HCT116 (cell line): Measurements from ENCODE around the gene YLPM1. TPM values are rescaled to one million over a fixed set of nuclear protein-coding genes. Genes with fewer than 3 reads are reported as not detected.

ENCODE experiments used
- ATAC-seq: fragments of 200-7000 bp; cut with Tn5 transposase; 2 replicates; pipeline ENCODE4 v1.9.1; 2020; ENCODE audit warnings: mild to moderate bottlenecking, moderate library complexity
- BruUV-seq: library from RNA; stranded (reverse); fragments of 400-500 nt; replicated peaks from 2 replicates; lab custom pipeline; 2021; lab: Mats Ljungman, UMichigan
- CTCF ChIA-PET: fragments of 300-600 bp; sonication (Branson Sonifier 250); formaldehyde crosslinking; loops from one replicate; lab custom pipeline; 2021; ENCODE audit warnings: antibody characterized with exemption; lab: Charles Lee
- POLR2A ChIA-PET: fragments of 300-600, 350-600 bp; sonication (Branson Sonifier 250); formaldehyde crosslinking; loops from one replicate; lab custom pipeline; 2021; ENCODE audit warnings: antibody characterized with exemption; lab: Charles Lee
- RAD21 ChIA-PET, 2 experiments: fragments of 300-600 bp; sonication (Branson Sonifier 250); formaldehyde crosslinking; loops; one replicate each; lab custom pipeline; 2023; ENCODE audit warnings: low total read pairs in 2 of 2; ENCODE audit not compliant: uncharacterized antibody in 2 of 2, unreplicated experiment in 2 of 2, low non-redundant PET in 1 of 2; lab: Charles Lee
- DNase-seq: peaks from one replicate; pipeline ENCODE4 v3.0.0-alpha.2; 2010; ENCODE audit warnings: low read depth, low spot score
- H2AFZ ChIP-seq: fragments of 200-600 bp; shearing (Covaris generic), sonication (generic); 2 replicates; pipeline ENCODE4 v1.6.1; 2017; ENCODE audit warnings: low read depth, mixed run types, mixed read lengths, antibody characterized with exemption, low read length; ENCODE audit not compliant: poor library complexity, severe bottlenecking
- H3K27ac ChIP-seq: 2 replicates; pipeline ENCODE4 v1.5.1; 2012; ENCODE audit warnings: low read depth, low read length
- H3K27me3 ChIP-seq: fragments of 200-600 bp; sonication (generic); 2 replicates; pipeline ENCODE4 v1.6.1; 2016; ENCODE audit warnings: mixed run types, low read length, mixed read lengths; ENCODE audit not compliant: insufficient read depth
- H3K36me3 ChIP-seq, 2 experiments: fragments of 200-500 bp in 1 of 2; fragments of 200-600 bp in 1 of 2; sonication (Bioruptor generic) in 1 of 2; sonication (generic) in 1 of 2; 2 replicates each; pipeline versions ENCODE4 v1.5.1 to v1.6.1; 2014 to 2016; ENCODE audit warnings: low read length in 2 of 2, inconsistent platforms in 1 of 2, mixed read lengths in 1 of 2, mixed run types in 1 of 2; ENCODE audit not compliant: insufficient read depth in 2 of 2, control insufficient read depth in 1 of 2
- H3K4me1 ChIP-seq, 2 experiments: fragments of 200-600 bp in 1 of 2; sonication (generic) in 1 of 2; 2 replicates each; pipeline versions ENCODE4 v1.5.1 to v1.6.1; 2012 to 2017; ENCODE audit warnings: low read length in 2 of 2, inconsistent platforms in 1 of 2, mild to moderate bottlenecking in 1 of 2, mixed read lengths in 1 of 2, mixed run types in 1 of 2, moderate library complexity in 1 of 2; ENCODE audit not compliant: insufficient read depth in 2 of 2, control insufficient read depth in 1 of 2
- H3K4me2 ChIP-seq: fragments of 200-600 bp; sonication (generic); 2 replicates; pipeline ENCODE4 v1.6.1; 2017; ENCODE audit warnings: mixed run types, low read length, mixed read lengths
- H3K4me3 ChIP-seq, 2 experiments: fragments of 200-600 bp in 1 of 2; sonication (generic) in 1 of 2; replicated peaks in 1 of 2; 2 replicates each; pipeline ENCODE4 v1.5.1; 2011 to 2016; ENCODE audit warnings: low read length in 2 of 2, control low read depth in 1 of 2, low read depth in 1 of 2, mild to moderate bottlenecking in 1 of 2, mixed read lengths in 1 of 2, mixed run types in 1 of 2
- H3K79me2 ChIP-seq: fragments of 200-600 bp; sonication (generic); 2 replicates; pipeline ENCODE4 v1.6.1; 2017; ENCODE audit warnings: mild to moderate bottlenecking, mixed run types, low read length, moderate library complexity, mixed read lengths; ENCODE audit not compliant: insufficient read depth
- H3K9ac ChIP-seq: fragments of 200-600 bp; sonication (generic); 2 replicates; pipeline ENCODE4 v1.6.1; 2016; ENCODE audit warnings: low read length, mixed read lengths
- H3K9me2 ChIP-seq: fragments of 200-600 bp; sonication (generic), shearing (Covaris generic); 2 replicates; pipeline ENCODE4 v1.6.1; 2017; ENCODE audit warnings: mixed run types, mild to moderate bottlenecking, moderate library complexity; ENCODE audit not compliant: insufficient read depth
- H3K9me3 ChIP-seq, 2 experiments: fragments of 200-500 bp in 1 of 2; fragments of 200-600 bp in 1 of 2; sonication (Bioruptor generic) in 1 of 2; sonication (generic) in 1 of 2; 2 replicates each; pipeline ENCODE4 v1.6.1; 2014 to 2017; ENCODE audit warnings: low read length in 2 of 2, mixed read lengths in 2 of 2, inconsistent platforms in 1 of 2, low read depth in 1 of 2, mild to moderate bottlenecking in 1 of 2, mixed run types in 1 of 2, moderate library complexity in 1 of 2; ENCODE audit not compliant: control insufficient read depth in 1 of 2, insufficient read depth in 1 of 2
- H4K20me1 ChIP-seq: fragments of 200-600 bp; sonication (generic), shearing (Covaris generic); 2 replicates; pipeline ENCODE4 v1.6.1; 2017; ENCODE audit warnings: mixed run types, mild to moderate bottlenecking, moderate library complexity; ENCODE audit not compliant: insufficient read depth
- CBX3 ChIP-seq: IDR thresholded peaks from 2 replicates; pipeline ENCODE4 v1.6.1; 2012; ENCODE audit warnings: low read depth
- CEBPB ChIP-seq: IDR thresholded peaks from 2 replicates; pipeline ENCODE4 v1.6.1; 2012; ENCODE audit warnings: low read depth
- EGR1 ChIP-seq: IDR thresholded peaks from 2 replicates; pipeline ENCODE4 v1.6.1; 2012; ENCODE audit warnings: low read depth
- EZH2 ChIP-seq: fragments of 200-600 bp; sonication (generic); IDR thresholded peaks from 2 replicates; pipeline ENCODE4 v1.6.1; 2017; ENCODE audit warnings: antibody characterized with exemption, mixed run types
- EZH2phosphoT487 ChIP-seq: fragments of 200-600 bp; IDR thresholded peaks from 2 replicates; pipeline ENCODE4 v1.6.1; 2018; ENCODE audit warnings: antibody characterized with exemption, borderline replicate concordance
- FOSL1 ChIP-seq: IDR thresholded peaks from 2 replicates; pipeline ENCODE4 v1.6.1; 2012; ENCODE audit warnings: low read depth
- MAX ChIP-seq: IDR thresholded peaks from 2 replicates; pipeline ENCODE4 v1.6.1; 2012
- POLR2A ChIP-seq: IDR thresholded peaks from 2 replicates; pipeline ENCODE4 v1.7.0; 2011; ENCODE audit warnings: borderline replicate concordance; ENCODE audit not compliant: insufficient read depth, insufficient read length; ENCODE audit errors: extremely low read depth
- RAD21 ChIP-seq: IDR thresholded peaks from 2 replicates; pipeline ENCODE4 v1.6.1; 2012; ENCODE audit warnings: low read depth, mild to moderate bottlenecking
- SIN3A ChIP-seq: IDR thresholded peaks from 2 replicates; pipeline ENCODE4 v1.6.1; 2012; ENCODE audit warnings: low read depth
- SRF ChIP-seq: IDR thresholded peaks from 2 replicates; pipeline ENCODE4 v1.6.1; 2012; ENCODE audit warnings: low read depth
- TCF7L2 ChIP-seq: IDR thresholded peaks from 2 replicates; pipeline ENCODE4 v1.7.0; 2011; ENCODE audit warnings: borderline replicate concordance, inconsistent platforms; ENCODE audit not compliant: insufficient read depth, insufficient read length; ENCODE audit errors: extremely low read depth
- ZNF274 ChIP-seq: fragments of 200-500 bp; sonication (Bioruptor generic); IDR thresholded peaks from 2 replicates; pipeline ENCODE4 v1.6.1; 2014; ENCODE audit warnings: mild to moderate bottlenecking, low read depth, low read length, inconsistent platforms
- intact Hi-C: fragments of 100-400 bp; cut with micrococcal nuclease; formaldehyde crosslinking; loops from 2 replicates; pipeline ENCODE4 v1.10.0; 2022
- total RNA-seq: library from RNA; stranded (reverse); gene quantifications from one replicate; pipeline ENCODE4 v1.2.1, GENCODE V29; 2021; ENCODE audit not compliant: unreplicated experiment
- TF ChIP-seq, protein P1 (sequence below), 3 experiments: fragments of 200-600 bp in 1 of 3; sonication (generic) in 1 of 3; IDR thresholded peaks in 2 of 3; conservative IDR thresholded peaks in 1 of 3; 2 replicates each; pipeline ENCODE4 v1.5.1; 2012 to 2017; ENCODE audit warnings: low read depth in 2 of 3, low read length in 2 of 3, antibody characterized with exemption in 1 of 3, borderline replicate concordance in 1 of 3, control low read depth in 1 of 3, mild to moderate bottlenecking in 1 of 3, mixed read lengths in 1 of 3, mixed run types in 1 of 3, moderate library complexity in 1 of 3; ENCODE audit not compliant: insufficient read depth in 1 of 3
- TF ChIP-seq, protein P2 (sequence below): IDR thresholded peaks from 2 replicates; pipeline ENCODE4 v1.6.1; 2012
- TF ChIP-seq, protein P3 (sequence below): IDR thresholded peaks from 2 replicates; pipeline ENCODE4 v1.6.1; 2012; ENCODE audit warnings: low read depth

Gene YLPM1
- total RNA-seq, 1 experiment from 2014 or later = 55.1 TPM

- TF ChIP-seq MAX = no peak
- no peak for TF ChIP-seq ZNF274
- no peak for TF ChIP-seq EZH2
- TF ChIP-seq, protein P1, sequence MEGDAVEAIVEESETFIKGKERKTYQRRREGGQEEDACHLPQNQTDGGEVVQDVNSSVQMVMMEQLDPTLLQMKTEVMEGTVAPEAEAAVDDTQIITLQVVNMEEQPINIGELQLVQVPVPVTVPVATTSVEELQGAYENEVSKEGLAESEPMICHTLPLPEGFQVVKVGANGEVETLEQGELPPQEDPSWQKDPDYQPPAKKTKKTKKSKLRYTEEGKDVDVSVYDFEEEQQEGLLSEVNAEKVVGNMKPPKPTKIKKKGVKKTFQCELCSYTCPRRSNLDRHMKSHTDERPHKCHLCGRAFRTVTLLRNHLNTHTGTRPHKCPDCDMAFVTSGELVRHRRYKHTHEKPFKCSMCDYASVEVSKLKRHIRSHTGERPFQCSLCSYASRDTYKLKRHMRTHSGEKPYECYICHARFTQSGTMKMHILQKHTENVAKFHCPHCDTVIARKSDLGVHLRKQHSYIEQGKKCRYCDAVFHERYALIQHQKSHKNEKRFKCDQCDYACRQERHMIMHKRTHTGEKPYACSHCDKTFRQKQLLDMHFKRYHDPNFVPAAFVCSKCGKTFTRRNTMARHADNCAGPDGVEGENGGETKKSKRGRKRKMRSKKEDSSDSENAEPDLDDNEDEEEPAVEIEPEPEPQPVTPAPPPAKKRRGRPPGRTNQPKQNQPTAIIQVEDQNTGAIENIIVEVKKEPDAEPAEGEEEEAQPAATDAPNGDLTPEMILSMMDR (IDR thresholded peaks at IDR 0.05 in 2 of 3, conservative IDR thresholded peaks at IDR 0.05 in 1 of 3; ENCODE audit: borderline replicate concordance in 1 of 3, insufficient read depth in 1 of 3, low read depth in 2 of 3, low read length in 2 of 3) = no peak
- no peak for TF ChIP-seq CEBPB
- no peak for TF ChIP-seq CBX3
- TF ChIP-seq, all 23 proteins: peak for 0
These were observed 102.0 kb downstream of the YLPM1 start (continued) for GRCh38 chr14:74865156-74865555.

- Histone ChIP-seq H3K27me3 (0 out of 2 replicates have a peak, but pooled peaks cover 3% of the 10 kb centered on the region), H3K9ac (no peak overlapping the region), H4K20me1 (no peaks in the 10 kb centered on the region), H3K4me1 (no peaks in the 10 kb centered on the region), H3K9me2 (no peaks in the 10 kb centered on the region), H2AFZ (no peak overlapping the region), H3K79me2 (no peaks in the 10 kb centered on the region), H3K36me3 (no peaks in the 10 kb centered on the region), H3K27ac (no peak overlapping the region), H3K4me3 (no peak overlapping the region), H3K4me2 (no peak overlapping the region), H3K9me3 (no peaks in the 10 kb centered on the region)
- ATAC-seq (no peak), DNase-seq (no peak)
- no TSS peak for BruUV-seq
- POLR2A ChIA-PET = no interaction called here
- RAD21 ChIA-PET = no interaction called here
- CTCF ChIA-PET = interaction anchor here (1.1 to 1.6 kb wide), 2 partner anchors 11 to 39 kb away, joined by 3 to 4 read pairs; no protein-coding TSS in a partner anchor
- intact Hi-C loops = no loop called here
- TF ChIP-seq ZNF274 = no peak
- no peak for TF ChIP-seq EGR1
- no peak for TF ChIP-seq TCF7L2
- TF ChIP-seq MAX = no peak
- TF ChIP-seq, protein P1 (IDR thresholded peaks at IDR 0.05 in 2 of 3, conservative IDR thresholded peaks at IDR 0.05 in 1 of 3; ENCODE audit: borderline replicate concordance in 1 of 3, insufficient read depth in 1 of 3, low read depth in 2 of 3, low read length in 2 of 3) = no peak
- TF ChIP-seq POLR2A = no peak
- no peak for TF ChIP-seq EZH2phosphoT487
- TF ChIP-seq, protein P2, sequence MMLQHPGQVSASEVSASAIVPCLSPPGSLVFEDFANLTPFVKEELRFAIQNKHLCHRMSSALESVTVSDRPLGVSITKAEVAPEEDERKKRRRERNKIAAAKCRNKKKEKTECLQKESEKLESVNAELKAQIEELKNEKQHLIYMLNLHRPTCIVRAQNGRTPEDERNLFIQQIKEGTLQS = no peak
- TF ChIP-seq, protein P3, sequence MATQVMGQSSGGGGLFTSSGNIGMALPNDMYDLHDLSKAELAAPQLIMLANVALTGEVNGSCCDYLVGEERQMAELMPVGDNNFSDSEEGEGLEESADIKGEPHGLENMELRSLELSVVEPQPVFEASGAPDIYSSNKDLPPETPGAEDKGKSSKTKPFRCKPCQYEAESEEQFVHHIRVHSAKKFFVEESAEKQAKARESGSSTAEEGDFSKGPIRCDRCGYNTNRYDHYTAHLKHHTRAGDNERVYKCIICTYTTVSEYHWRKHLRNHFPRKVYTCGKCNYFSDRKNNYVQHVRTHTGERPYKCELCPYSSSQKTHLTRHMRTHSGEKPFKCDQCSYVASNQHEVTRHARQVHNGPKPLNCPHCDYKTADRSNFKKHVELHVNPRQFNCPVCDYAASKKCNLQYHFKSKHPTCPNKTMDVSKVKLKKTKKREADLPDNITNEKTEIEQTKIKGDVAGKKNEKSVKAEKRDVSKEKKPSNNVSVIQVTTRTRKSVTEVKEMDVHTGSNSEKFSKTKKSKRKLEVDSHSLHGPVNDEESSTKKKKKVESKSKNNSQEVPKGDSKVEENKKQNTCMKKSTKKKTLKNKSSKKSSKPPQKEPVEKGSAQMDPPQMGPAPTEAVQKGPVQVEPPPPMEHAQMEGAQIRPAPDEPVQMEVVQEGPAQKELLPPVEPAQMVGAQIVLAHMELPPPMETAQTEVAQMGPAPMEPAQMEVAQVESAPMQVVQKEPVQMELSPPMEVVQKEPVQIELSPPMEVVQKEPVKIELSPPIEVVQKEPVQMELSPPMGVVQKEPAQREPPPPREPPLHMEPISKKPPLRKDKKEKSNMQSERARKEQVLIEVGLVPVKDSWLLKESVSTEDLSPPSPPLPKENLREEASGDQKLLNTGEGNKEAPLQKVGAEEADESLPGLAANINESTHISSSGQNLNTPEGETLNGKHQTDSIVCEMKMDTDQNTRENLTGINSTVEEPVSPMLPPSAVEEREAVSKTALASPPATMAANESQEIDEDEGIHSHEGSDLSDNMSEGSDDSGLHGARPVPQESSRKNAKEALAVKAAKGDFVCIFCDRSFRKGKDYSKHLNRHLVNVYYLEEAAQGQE = no peak
- TF ChIP-seq RAD21 = no peak
- TF ChIP-seq SIN3A = no peak
- no peak for TF ChIP-seq SRF
- TF ChIP-seq FOSL1 = no peak
These were observed 103.7 kb downstream of the YLPM1 start for GRCh38 chr14:74866708-74867389.
